Kidney (tissue), 14 donors: ENCODE data around the gene OR6X1. TPM values are rescaled to one million over a fixed set of nuclear protein-coding genes. Genes with fewer than 3 reads are reported as not detected.

Experiments used
- DNase-seq, 5 donors: peaks; one replicate each; pipeline ENCODE4 v3.0.0-alpha.2; 2013 to 2020
- FAIRE-seq: peaks from 2 replicates; lab custom pipeline; 2012; peaks lifted over from hg19 to GRCh38; lab: Jason Lieb, UNC
- H3K27ac ChIP-seq, 2 donors: one replicate each; pipeline ENCODE4 v1.7.0; 2013; ENCODE audit warnings: low read depth in 2 of 2, low read length in 2 of 2, inconsistent platforms in 1 of 2
- H3K27me3 ChIP-seq: one replicate; pipeline ENCODE4 v1.7.1; 2013; ENCODE audit warnings: low read length, inconsistent platforms; ENCODE audit not compliant: control insufficient read depth, insufficient read depth
- H3K36me3 ChIP-seq, 3 donors: one replicate each; pipeline versions ENCODE4 v1.7.0 to v1.7.1; 2013; ENCODE audit warnings: low read length in 3 of 3, control low read depth in 1 of 3, inconsistent platforms in 1 of 3; ENCODE audit not compliant: insufficient read depth in 3 of 3, control insufficient read depth in 2 of 3
- H3K4me1 ChIP-seq, 3 donors: one replicate each; pipeline versions ENCODE4 v1.7.0 to v1.7.1; 2013; ENCODE audit warnings: low read length in 3 of 3, inconsistent platforms in 1 of 3, low read depth in 1 of 3; ENCODE audit not compliant: control insufficient read depth in 2 of 3, insufficient read depth in 2 of 3
- H3K4me3 ChIP-seq, 3 donors: one replicate each; pipeline versions ENCODE4 v1.7.0 to v1.8.1; 2013; ENCODE audit warnings: low read length in 3 of 3, control low read depth in 1 of 3, inconsistent platforms in 1 of 3
- H3K9ac ChIP-seq, 3 donors: one replicate each; pipeline versions ENCODE4 v1.7.0 to v1.7.1; 2013; ENCODE audit warnings: low read length in 3 of 3, control low read depth in 1 of 3, inconsistent platforms in 1 of 3
- H3K9me3 ChIP-seq, 3 donors: one replicate each; pipeline versions ENCODE4 v1.7.0 to v1.7.1; 2013; ENCODE audit warnings: low read length in 3 of 3, control low read depth in 1 of 3, inconsistent platforms in 1 of 3; ENCODE audit not compliant: control insufficient read depth in 2 of 3, insufficient read depth in 1 of 3
- intact Hi-C: fragments of 100-400 bp; cut with DNase I; formaldehyde crosslinking; loops from one replicate; pipeline ENCODE4 v1.11.1; 2022
- polyA plus RNA-seq: library from polyadenylated mRNA; stranded (reverse); fragments of 350-450 nt; fragmentation: Illumina TruSeq; extraction: RNeasy Lipid Tissue Mini Kit (QIAGEN cat#74804); gene quantifications from one replicate; pipeline ENCODE4 v1.2.3, GENCODE V29; 2014; ENCODE audit warnings: low read depth, low replicate concordance; ENCODE audit not compliant: insufficient read depth
- total RNA-seq: library from RNA; stranded (reverse); fragmentation: NEBNext Ultra II Directional; extraction: Animal tissue kit (Norgen Biotek cat#: 25700); gene quantifications from one replicate; pipeline ENCODE4 v1.2.1, GENCODE V29; 2021
- TF ChIP-seq, protein P1 (sequence below): IDR thresholded peaks from 3 replicates; pipeline ENCODE4 v1.5.1; 2012; ENCODE audit warnings: mild to moderate bottlenecking, moderate library complexity, borderline replicate concordance; ENCODE audit not compliant: insufficient read depth; ENCODE audit errors: extremely low read depth
- donor health status: control.
- donor health status: control.
- donor health status: control.
- donor health status: control.
- donor health status: control.
- donor health status: DM: yes; HTN: yes; CAD: no.
- donor health status: Normal renal cell carcinoma (clear cell type).

The OR6X1 gene
- total and polyA plus RNA-seq, 2 donors from 2014 or later, result not detected

DNA sequence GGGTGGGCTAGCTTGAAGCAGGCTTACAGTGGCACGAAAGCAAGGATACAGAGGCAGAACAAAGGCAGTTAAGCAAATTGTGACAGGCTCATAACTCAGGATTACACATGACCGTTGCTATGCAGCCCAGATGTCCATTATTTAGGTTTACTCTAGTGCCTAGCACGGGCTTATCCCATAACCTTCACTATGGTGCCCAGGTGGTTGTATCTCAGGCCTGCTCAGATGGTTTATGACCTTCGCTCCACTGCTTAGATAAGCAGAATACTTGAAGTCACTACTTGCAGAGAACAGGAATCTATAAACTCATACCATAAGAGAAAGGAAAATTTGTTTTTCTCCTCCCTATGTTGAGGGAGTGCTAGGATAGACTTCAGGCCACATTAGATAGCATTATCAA lies 42.8 kb upstream of the OR6X1 start:
- no peak overlapping the region for H3K4me3 ChIP-seq
- TF ChIP-seq, protein P1, sequence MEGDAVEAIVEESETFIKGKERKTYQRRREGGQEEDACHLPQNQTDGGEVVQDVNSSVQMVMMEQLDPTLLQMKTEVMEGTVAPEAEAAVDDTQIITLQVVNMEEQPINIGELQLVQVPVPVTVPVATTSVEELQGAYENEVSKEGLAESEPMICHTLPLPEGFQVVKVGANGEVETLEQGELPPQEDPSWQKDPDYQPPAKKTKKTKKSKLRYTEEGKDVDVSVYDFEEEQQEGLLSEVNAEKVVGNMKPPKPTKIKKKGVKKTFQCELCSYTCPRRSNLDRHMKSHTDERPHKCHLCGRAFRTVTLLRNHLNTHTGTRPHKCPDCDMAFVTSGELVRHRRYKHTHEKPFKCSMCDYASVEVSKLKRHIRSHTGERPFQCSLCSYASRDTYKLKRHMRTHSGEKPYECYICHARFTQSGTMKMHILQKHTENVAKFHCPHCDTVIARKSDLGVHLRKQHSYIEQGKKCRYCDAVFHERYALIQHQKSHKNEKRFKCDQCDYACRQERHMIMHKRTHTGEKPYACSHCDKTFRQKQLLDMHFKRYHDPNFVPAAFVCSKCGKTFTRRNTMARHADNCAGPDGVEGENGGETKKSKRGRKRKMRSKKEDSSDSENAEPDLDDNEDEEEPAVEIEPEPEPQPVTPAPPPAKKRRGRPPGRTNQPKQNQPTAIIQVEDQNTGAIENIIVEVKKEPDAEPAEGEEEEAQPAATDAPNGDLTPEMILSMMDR, result no peak
- DNase-seq (peak in 1 of 5 donors; percentile 3), FAIRE-seq (no peak)
- H3K4me1 ChIP-seq, result no peaks in the 10 kb centered on the region
- H3K9ac ChIP-seq, result no peak overlapping the region
- no peaks in the 10 kb centered on the region for H3K36me3 ChIP-seq
- H3K27me3 ChIP-seq, result no peaks in the 10 kb centered on the region
- no peak overlapping the region for H3K27ac ChIP-seq
- intact Hi-C loops, result no loop called here
- H3K9me3 ChIP-seq, result no peaks in the 10 kb centered on the region

DNA sequence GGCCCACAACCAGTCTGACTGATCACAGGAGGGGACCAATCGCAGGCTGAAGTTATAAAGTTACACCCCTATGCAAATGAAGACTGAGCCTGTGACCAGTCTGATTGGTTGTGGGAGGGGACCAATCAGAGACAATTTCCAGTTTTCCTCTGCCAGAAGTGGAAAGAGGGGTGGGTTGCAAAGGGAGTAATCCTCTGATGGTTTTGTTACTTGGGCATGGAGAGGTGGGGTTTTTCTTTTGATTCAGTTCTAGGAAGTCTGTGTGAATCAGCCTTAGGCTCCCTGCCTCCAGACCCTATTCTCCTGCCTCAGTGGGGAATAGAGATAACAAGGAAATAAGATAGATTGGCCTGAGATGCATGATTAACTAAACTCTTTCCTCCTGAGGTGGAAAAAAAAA lies 41.9 kb upstream of the OR6X1 start:
- H3K27ac ChIP-seq, result no peak overlapping the region
- TF ChIP-seq, protein P1, result no peak
- no peaks in the 10 kb centered on the region for H3K9me3 ChIP-seq
- no peaks in the 10 kb centered on the region for H3K4me1 ChIP-seq
- H3K27me3 ChIP-seq, result no peaks in the 10 kb centered on the region
- no peaks in the 10 kb centered on the region for H3K36me3 ChIP-seq
- no peak overlapping the region for H3K4me3 ChIP-seq
- FAIRE-seq (no peak), DNase-seq (no peak)
- intact Hi-C loops, result no loop called here
- no peak overlapping the region for H3K9ac ChIP-seq

DNA sequence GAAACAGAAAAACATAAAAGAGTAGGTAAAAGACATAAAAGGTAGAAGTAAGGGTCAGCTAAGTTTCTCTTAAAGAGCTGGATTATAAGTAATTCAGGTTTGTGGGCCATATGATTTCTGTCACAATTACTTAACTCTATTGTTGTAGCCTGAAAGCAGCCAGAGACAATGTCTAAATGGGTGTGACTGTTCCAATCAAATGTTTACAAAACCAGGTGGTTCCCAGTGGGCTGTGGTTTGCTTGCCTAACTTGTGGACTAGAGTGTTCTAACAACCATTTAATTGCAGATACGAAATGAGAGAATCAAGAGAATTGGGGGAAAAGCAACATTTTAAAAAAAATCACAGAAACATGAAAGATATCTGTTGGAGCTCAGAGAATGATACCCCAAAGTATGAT lies 29.2 kb upstream of the OR6X1 start:
- no peaks in the 10 kb centered on the region for H3K4me1 ChIP-seq
- H3K36me3 ChIP-seq, result no peaks in the 10 kb centered on the region
- no peaks in the 10 kb centered on the region for H3K9me3 ChIP-seq
- FAIRE-seq, result no peak
- no peak overlapping the region for H3K9ac ChIP-seq
- H3K4me3 ChIP-seq, result no peak overlapping the region
- no peak for DNase-seq
- H3K27me3 ChIP-seq, result no peaks in the 10 kb centered on the region
- no peak overlapping the region for H3K27ac ChIP-seq
- intact Hi-C loops, result no loop called here
- TF ChIP-seq, protein P1, result no peak

DNA sequence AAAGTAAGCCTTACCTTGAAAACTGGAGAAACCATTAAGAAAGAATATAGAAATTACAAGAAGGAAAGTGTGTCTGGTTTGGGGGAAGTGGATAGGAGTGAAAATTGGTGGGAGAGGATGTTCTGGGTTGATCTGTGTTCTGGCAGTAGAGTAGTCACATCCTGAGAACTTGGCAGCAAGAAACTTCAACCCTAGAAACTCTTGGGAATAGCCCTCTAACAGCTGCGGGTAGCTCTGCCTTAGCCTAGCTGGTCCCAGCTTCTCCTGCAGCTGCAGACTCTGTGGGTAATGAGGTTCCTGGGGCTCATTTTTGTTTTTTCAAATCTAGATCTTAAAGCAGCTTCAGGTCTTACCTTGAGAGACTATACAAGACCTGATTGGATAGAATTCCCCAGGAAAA lies 24.2 kb upstream of the OR6X1 start:
- no peak overlapping the region for H3K27ac ChIP-seq
- no peak for DNase-seq
- TF ChIP-seq, protein P1, result no peak
- H3K9ac ChIP-seq, result no peak overlapping the region
- no peaks in the 10 kb centered on the region for H3K36me3 ChIP-seq
- no peaks in the 10 kb centered on the region for H3K27me3 ChIP-seq
- FAIRE-seq, result no peak
- H3K9me3 ChIP-seq, result no peaks in the 10 kb centered on the region
- no peak overlapping the region for H3K4me3 ChIP-seq
- intact Hi-C loops, result no loop called here
- no peaks in the 10 kb centered on the region for H3K4me1 ChIP-seq
